Liver (tissue), 3 donors: ENCODE data around the gene NAALADL1.

Experiments
- ATF3 ChIP-seq: IDR thresholded peaks from 2 replicates; pipeline ENCODE4 v1.6.1; 2016; ENCODE audit warnings: antibody characterized with exemption
- CTCF ChIP-seq: fragments of 150-350 bp; IDR thresholded peaks from 2 replicates; pipeline ENCODE4 v1.5.1; 2017; ENCODE audit warnings: improper control_type of control experiment, low read depth, low read length; ENCODE audit not compliant: missing input control
- FOXA2 ChIP-seq: IDR thresholded peaks from 2 replicates; pipeline ENCODE4 v1.6.1; 2016; ENCODE audit warnings: antibody characterized with exemption
- GABPA ChIP-seq, 2 donors: IDR thresholded peaks in 1 of 2; conservative IDR thresholded peaks in 1 of 2; 2 replicates each; pipeline ENCODE4 v1.6.1; 2016; ENCODE audit warnings: antibody characterized with exemption in 2 of 2, mild to moderate bottlenecking in 1 of 2, moderate library complexity in 1 of 2
- HNF4G ChIP-seq: IDR thresholded peaks from 2 replicates; pipeline ENCODE4 v1.6.1; 2016; ENCODE audit warnings: antibody characterized with exemption
- JUND ChIP-seq, 2 donors: IDR thresholded peaks; 2 replicates each; pipeline ENCODE4 v1.6.1; 2016; ENCODE audit warnings: antibody characterized with exemption in 2 of 2
- MAX ChIP-seq: IDR thresholded peaks from 2 replicates; pipeline ENCODE4 v1.6.1; 2016; ENCODE audit warnings: antibody characterized with exemption
- RAD21 ChIP-seq, 2 donors: IDR thresholded peaks; 2 replicates each; pipeline ENCODE4 v1.6.1; 2016; ENCODE audit warnings: antibody characterized with exemption in 2 of 2, mild to moderate bottlenecking in 2 of 2
- REST ChIP-seq: IDR thresholded peaks from 2 replicates; pipeline ENCODE4 v1.6.1; 2016; ENCODE audit warnings: antibody characterized with exemption, mild to moderate bottlenecking
- RXRA ChIP-seq, 2 donors: IDR thresholded peaks; 2 replicates each; pipeline ENCODE4 v1.6.1; 2017 to 2018; ENCODE audit warnings: antibody characterized with exemption in 2 of 2, mild to moderate bottlenecking in 1 of 2
- SP1 ChIP-seq: IDR thresholded peaks from 2 replicates; pipeline ENCODE4 v1.6.1; 2018; ENCODE audit warnings: antibody characterized with exemption, mild to moderate bottlenecking
- TAF1 ChIP-seq: conservative IDR thresholded peaks from 2 replicates; pipeline ENCODE4 v1.6.1; 2016; ENCODE audit warnings: antibody characterized with exemption, mild to moderate bottlenecking
- YY1 ChIP-seq: IDR thresholded peaks from 2 replicates; pipeline ENCODE4 v1.6.1; 2016; ENCODE audit warnings: antibody characterized with exemption, mild to moderate bottlenecking
- donor health status: healthy.
- donor health status: healthy.

- TF ChIP-seq YY1, result no peak
- no peak for TF ChIP-seq RAD21 (IDR thresholded peaks at IDR 0.05)
- no peak for TF ChIP-seq CTCF
- TF ChIP-seq GABPA (IDR thresholded peaks at IDR 0.05 in 1 of 2, conservative IDR thresholded peaks at IDR 0.05 in 1 of 2), result no peak
- TF ChIP-seq MAX, result no peak
- TF ChIP-seq REST, result no peak
- no peak for TF ChIP-seq HNF4G
- no peak for TF ChIP-seq RXRA (IDR thresholded peaks at IDR 0.05)
- no peak for TF ChIP-seq JUND (IDR thresholded peaks at IDR 0.05)
- no peak for TF ChIP-seq TAF1
- no peak for TF ChIP-seq ATF3
- no peak for TF ChIP-seq FOXA2
- TF ChIP-seq SP1, result no peak
These were observed 29.5 kb upstream of the NAALADL1 start for GRCh38 chr11:65087827-65088226.
